Stimulated activated CD8-positive, alpha-beta memory T cell treated with anti-CD3 and anti-CD28 coated beads, Interleukin-15, amount 100 ng/mL, for 48 hours (primary cell): ENCODE results near the gene RNF182.
"Not testable (repeated sequence)": the region's sequence is repeated elsewhere in the genome, so short reads cannot be mapped to it uniquely, and the experiment has no call there.

Experiments
- DNase-seq, 2 donors: peaks; one replicate each; pipeline ENCODE4 v3.0.0-alpha.2; 2020; ENCODE audit warnings: low read depth in 2 of 2

RNF182 gene

DNA sequence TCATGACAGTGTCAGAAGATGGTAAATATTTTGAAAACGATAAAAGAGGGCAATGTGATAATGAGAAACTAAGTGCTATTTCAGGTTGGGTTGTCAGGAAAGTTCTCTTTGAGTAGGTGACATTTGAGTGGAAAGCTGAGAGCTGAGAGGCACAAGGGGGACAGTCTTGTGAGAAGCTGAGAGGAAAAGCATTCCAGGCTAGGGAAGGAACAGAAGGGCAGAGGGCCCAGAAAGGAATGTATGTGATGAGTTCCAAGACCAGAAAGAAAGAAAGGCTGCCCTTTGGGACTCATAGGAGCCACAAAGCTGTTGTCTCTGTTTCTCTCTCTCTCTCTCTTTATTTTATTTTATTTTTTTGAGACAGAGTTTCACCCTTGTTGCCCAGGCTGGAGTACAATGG is 7.6 kb upstream of the RNF182 start:
- no peak for DNase-seq

DNA sequence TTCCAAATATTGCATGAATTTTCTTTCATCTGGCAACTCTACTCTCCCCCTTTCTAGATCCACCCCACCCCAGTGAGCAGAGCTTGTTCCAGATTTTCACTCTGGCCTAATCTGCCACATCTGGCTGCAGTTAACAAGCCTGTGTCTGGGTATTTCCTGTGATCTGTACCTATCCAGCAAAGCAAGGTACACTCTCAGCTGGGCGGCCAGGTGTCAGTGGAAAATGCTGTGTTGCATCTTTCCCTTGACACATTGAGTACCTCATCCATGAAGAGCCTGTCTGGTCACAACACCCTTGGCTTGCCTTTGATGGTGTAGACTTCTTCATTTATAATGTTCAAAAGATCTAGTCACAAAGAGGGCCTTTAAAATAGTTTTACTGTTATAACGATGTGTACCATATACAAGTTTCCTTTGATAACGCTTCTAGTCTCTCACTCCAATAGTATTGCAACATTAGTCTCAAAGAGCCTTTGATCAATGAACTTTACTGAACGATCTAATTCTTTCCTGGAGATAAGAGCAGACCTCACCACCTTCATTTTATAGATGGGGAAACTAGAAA is 6.0 kb upstream of the RNF182 start:
- DNase-seq: no peak

DNA sequence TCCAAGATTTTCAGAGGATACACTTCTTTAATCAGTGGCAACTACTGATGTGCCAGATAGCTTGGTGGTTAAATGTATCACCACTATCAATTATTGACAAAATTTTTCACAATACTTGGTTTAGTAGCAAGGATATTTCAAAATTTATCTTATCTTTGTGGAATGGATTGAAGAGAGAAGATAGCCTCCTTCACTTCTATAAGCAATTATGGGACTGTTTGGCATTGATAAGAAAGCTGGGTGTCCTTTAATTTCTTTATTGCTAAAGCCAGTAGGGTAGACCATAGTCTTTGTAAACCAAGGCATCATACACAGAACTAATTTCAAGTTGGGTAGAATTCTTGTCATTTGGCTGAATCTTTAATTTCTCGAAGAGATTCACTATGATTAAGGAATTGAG is 4.9 kb upstream of the RNF182 start:
- no peak for DNase-seq

DNA sequence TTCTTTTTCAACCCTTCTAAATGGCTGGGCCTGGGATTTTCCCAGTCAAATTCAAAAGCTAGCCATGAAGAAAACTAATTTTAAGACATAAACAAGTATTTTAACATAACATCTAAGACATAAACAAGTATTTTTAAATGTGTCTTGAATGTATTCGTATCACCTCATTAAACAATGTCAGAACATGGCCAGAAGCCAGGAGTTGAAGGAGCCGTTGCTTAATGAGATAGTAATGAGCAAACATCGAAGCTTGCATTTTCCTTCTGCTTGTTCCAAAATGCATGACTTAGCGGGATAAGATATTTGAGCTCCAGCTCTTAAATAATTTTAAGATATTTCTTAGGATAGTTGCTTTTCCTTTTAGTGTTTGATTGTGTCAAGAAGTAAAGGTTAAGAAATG is 4.2 kb upstream of the RNF182 start:
- no peak for DNase-seq

DNA sequence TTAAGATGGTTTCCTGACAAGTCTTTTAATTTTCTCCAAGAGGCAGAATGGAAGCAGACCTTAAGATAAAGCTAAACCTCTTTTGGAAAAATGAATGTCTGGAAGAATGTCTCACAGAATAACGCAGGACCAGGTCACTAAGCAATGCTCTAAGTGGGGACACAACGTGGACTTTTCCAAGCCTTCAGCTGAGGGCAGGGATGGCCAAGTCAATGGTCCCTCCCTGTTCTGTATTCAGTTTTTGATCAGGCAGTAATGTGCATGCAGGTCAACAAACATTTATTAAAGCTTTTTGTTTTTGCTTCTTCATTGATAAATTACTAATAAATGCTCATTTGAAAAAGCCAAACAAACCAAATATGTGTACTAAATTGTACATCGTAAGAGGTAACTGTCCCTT is 2.0 kb upstream of the RNF182 start:
- DNase-seq: no peak

DNA sequence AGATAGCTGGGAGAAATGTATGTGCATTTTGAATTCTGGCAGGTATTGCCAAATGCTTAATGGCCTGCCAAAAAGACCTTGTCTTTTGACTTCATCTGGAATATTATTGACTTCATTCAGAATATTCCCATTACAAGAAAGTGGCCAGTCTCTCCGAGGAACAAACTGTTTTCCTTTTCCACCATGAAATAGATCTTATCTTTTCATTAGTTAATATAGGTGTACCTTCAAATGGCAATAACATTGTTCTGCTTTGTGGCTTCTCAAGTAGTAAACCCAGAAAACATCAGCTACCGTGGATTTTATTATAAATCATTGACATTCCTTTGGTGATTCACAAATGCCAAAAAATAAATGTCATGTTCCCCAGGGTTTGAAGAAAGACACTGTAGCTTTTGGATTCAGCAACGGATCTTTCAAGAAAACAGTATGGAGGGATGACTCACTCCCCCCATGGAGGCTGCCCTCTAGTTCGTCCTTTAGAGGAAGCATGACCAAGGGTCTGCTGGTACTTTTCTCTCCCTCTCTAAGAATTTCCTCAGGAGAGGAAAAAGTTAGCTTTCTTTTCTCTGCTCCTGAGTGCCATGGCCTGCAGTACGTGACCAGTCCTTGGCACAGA is 1.1 kb upstream of the RNF182 start:
- no peak for DNase-seq

DNA sequence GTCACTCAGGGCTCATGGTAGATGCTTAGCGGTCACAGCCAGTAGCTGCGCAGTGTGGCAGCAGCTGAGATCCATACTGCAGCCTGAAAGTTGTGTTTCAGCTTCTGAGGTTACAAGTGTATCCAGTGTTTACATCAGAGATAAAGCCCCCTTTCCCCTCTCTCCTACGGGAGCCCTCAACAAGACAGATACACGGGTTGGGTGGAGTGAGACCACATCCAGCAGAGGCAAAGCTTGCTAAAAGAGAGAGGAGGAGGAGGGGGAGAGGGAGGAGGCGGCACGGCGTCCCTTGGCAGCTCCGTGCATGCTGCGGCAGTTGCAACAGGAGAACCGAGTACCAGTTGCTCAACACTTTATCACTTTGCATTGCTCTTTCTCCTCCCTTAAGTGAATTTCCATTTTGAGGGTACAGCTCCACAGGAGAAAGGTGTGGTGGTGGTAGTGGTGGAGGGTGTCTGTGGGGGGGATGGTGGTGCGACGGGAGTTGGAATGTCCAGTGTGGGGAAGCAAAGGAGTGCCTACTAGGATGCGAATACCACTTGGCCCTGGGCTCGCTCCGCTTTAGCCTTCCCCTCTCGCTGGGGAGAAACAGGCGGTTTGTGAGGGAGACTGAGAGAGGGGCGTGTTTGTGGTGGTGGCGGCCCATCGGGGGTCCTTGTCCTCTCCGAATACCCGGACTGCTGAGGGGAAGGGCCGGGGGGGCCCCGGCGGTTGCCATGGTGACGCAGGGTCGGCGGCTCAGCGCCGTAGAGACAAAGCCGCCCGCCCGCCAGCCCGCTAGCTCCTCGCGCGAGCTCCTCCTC is 405 bp upstream of the RNF182 start:
- DNase-seq: peak in 1 of 2 donors; percentile 5

DNA sequence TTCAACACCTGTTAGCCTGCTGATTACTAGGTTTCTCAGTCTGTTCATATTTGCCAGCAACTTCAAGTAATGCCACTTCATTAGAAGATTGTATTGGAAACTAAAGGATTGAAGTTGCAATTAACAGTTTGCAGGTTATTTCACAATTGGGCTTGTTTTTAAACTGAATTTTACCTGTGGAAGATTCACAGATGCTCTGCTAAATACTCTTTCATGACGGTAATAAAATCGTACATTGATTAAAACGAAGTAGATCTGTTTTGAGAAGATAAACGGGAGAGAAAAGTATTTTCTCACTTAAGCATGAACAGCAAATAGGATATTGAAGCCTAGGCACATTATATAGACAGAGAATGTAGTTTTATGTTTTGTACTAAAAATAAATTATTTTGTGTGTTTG is 1.6 kb downstream of the RNF182 start:
- no peak for DNase-seq

DNA sequence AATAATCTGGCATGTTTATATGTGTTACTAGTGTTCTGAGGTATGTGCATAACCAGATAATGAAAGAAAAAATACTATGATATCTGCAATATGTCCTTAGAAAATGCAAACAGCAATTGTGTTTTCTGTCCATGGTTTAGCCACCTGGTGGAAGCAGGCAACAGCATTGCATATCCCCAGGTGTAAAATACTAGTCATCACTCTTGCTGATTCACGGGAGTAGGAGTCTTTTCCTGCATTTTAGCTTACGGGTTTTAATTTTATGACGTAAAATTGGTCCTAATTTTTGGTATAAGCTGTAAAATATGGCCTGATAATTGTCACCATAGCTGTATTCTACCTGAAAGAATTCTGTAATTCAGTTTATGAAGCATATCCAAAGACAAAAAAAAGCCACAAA is 2.5 kb downstream of the RNF182 start:
- DNase-seq: no peak

DNA sequence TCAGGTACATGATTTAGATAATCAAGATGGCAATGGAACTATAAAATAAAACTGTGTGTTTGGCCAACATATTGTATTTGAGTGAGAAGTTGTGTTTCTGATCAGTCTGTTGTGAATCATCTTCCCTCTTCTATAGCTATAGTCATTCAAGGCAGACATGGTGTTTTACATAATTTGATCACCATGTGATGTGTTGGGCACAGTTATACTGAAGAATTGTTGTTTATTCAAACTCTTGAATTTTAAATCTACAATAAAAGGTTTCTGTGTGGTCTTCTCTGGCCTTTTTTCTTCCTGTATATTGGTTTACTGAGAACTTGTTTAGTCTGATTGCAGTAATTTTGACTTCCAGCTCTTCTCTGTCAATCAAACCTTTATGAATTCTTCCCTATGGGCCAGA is 4.4 kb downstream of the RNF182 start:
- DNase-seq: no peak

DNA sequence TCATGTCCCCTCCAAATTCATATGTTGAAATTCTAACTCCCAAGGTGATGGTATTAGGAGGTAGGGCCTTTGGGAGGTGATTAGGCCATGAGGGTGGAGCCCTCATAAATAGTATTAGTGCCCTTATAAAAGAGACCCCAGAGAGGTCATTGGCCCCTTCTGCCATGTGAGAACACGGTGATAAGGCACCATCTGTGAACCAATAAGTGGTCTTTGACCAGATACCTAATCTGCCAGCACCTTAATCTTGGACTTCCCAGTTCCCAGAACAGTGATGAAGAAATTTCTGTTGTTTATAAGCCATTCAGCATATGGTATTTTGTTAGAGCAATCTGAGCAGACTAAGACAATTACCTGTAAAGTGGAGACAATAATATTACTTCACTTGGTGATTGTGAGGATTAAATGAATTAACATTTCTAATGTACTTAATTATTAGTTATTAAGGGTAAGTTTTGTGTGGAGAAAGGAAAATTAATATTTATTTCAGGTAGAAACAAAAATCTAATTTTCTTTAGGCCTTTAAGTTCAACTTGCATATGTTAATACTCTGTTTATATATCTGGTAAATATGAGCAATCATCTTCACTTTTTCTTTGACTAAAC is 7.1 kb downstream of the RNF182 start:
- DNase-seq: no peak

DNA sequence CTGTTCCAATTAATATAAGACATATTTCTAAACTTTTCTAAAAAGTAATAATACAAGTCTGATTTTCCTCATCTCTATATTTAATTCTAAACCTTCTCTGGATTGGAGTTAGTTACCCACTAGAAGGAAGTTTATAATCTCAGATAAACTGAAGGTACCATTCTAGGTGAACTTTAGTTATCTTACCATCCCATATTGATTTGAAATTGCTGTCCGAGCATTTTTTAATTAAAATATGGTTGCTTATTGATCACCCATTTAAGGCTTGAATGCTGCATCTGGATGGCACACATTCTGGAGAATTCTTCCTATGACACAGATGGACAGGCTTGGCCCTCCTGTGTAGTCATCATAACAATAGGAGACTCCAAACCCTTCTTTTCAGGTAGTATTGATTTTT is 8.0 kb downstream of the RNF182 start:
- no peak for DNase-seq

DNA sequence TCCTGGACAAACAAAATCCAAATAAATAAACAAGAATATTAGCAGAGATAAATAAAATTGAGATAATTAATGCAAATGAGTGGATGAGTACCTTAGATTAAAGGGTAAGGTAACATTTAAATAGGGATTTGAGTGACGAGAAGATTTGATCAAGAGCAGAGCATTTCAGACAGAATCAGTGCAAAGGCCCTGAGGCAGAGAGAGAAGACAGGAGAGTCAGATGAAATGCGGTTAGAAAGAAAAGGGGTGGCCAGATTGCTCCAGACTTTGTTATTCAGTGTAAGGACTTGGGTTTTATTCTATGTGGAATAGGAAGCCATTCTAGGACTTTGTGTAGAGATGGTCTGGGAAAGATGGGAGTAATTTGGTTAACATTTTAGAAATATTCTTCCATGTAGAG is 10.0 kb downstream of the RNF182 start:
- DNase-seq: no peak

DNA sequence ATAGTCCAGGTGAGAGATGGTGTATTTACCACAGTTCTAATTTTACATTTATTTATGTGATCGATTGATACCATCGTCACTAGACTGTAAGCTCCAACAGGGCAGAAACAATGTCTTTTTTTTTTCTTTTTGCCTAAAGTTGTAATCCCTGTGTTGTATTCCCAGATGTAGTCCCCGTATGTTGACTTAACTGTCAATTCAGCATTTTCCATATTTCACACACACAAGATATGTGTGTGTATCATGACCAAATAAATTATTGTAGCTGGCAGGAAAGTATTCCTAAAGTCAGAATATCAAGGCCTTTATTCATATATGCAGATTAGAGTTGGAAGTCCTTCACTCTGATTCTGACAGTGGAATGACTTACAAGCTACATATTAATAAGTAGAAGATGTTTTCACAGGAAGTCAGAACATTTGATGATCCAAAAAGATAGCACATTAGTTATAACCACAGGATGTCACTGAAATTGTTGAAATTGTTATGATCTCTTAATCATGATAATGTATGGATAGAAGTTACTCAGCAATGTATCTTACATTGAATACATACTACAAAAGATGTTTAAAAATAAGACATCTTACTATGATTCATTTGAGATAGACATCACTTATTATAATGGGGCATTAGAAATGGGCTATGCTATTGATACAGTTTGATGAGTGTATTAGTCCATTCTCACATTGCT is 10.6 kb downstream of the RNF182 start:
- DNase-seq: no peak

DNA sequence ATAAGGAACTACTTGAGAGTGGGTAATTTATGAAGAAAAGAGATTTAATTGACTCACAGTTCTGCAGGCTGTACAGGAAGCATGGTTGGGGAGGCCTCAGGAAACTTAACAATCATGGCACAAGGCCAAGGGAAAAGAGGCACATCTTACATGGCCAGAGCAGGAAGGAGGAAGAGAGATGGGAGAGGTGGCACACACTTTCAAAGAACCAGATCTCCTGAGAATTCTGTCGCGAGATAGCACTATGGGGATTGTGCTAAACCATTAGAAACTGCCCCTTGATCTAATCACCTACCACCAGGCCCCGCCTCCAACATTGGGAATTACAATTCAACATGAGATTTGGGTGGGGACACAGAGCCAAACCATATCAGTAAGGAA is 11.1 kb downstream of the RNF182 start:
- DNase-seq: not testable (repeated sequence)

DNA sequence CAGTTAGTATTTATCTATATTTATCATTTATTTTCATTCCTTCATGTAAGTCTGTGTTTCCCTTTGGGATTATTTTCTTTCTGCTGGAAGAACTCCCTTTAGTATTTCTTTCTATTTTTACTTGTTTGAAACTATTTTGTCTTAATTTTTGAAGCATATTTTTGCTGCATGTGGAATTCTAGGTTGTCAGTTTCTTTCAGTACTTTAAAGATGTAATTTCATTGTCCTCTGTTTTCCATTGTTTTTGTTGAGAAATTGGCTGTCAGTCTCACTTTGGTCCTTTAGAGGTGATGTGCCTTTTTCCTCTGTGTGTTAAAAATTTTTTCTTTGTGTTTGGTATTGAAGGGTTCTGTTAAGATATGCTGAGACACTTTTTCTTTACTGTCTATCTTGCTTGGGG is 17.1 kb downstream of the RNF182 start:
- no peak for DNase-seq

DNA sequence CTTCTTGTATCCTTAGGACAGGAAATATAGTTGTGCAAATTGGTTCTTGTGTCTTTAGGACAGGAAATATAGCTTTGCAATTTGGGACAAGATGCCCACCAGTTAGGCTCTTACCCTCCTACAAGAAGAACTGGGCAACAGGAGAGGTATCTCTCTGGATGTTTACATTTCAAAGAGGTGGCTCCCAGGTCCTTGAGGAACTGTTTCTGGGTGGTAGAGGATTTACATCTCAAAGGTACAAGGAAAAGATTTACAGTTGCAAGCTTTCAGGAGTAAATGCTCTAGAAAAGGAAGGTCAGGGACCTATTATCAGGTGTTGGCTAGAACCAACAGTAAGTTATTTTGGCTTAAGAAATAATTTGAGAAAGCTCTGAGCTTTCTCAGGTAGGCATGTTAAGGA is 19.2 kb downstream of the RNF182 start:
- no peak for DNase-seq

DNA sequence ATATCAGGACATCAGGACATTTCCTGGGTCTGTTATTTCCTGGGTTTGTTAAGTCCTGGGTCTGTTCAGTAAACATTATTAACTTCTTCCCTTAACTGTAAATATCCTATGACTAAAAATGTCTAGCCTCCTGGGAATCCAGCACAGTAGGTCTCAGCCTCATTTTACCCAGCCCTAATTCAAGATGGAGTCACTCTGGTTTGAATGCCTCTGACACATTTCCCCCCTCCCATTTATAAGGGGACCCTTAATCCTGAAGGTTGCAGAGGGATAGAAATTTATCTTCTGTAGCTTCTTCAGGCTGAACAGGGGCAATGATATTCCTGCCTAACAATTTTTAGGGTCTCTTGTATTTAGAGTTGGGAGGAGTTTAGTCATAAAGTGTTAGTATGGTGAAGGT is 21.8 kb downstream of the RNF182 start:
- DNase-seq: no peak

DNA sequence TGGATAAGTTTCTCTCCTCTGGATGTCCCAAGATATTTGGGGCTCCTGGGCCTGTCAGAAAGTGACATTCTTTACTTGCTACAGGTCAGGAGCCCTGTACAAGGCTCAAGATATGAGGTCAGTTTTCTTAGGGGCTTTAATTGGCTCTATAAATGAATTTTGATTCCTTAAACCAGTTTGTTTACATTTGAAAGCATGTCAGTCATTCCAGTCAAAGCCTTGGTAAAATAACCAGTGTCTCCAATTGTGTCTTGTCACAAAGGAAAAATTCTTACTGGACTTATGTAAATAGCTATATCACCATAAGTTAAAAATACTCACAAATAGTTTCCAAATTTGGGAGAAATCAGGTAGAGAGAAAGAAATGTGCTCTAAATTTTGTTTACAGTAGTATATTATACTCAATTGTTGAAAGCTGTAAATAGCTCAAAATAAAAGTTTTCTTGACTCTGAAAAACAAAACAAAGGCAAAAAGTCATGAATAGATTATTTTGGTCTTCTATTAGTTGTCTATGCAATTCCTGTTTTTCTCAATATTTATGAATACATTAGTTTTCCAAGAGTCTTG is 22.9 kb downstream of the RNF182 start:
- DNase-seq: no peak

DNA sequence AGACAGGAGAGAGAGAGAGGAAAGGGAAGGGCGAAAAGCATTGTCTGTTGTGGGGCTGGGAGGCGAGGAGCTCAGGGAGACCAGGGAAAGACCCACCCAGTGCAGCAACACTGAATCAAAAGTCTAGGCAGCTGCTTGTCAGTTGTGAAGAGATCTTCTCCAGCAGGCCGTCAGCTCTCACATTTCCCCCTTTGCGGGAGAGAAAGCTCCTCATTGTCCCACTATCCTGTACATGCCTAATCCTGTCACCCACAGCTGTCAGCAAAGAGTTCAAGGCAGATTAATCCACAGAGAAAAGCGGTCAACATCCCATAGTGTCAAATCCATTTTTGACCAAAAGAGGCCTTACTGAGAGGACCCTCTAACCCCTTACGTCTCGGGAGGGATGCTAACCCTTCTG is 27.3 kb downstream of the RNF182 start:
- no peak for DNase-seq

DNA sequence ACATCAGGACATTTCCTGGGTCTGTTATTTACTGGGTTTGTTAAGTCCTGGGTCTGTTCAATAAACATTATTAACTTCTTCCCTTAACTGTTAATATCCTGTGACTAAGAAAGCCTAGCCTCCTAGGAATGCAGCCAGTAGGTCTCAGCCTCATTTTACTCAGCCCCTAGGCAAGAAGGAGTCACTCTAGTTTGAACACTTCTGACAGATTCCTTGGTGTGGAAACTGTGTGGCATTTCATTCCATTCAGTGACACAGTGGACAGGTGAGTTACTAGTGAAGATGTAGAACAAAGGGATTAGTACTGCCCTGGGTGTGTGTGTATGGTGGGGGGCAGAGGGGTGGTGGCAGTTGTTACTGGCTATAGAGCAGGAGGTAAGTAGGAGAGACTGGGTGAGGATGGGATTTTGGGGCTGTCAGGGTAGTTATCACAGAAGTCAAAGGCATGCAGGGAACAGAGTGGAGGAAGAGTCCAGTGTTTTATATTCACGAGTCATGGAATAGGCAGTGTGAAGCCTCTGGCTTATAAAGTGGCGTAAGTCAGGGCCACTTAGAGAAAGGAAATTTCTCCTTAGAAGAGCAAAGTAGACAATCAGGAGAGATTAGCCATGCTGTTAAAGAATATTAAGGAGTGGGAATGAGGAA is 28.4 kb downstream of the RNF182 start:
- DNase-seq: no peak
